HUES48 (cell line): ENCODE data around the gene IGSF9.

ENCODE experiments used
- H3K27ac ChIP-seq: one replicate; pipeline ENCODE4 v1.7.0; 2013; ENCODE audit warnings: low read depth, low read length, inconsistent platforms
- H3K27me3 ChIP-seq: 2 replicates; pipeline ENCODE4 v1.6.1; 2013; ENCODE audit warnings: mild to moderate bottlenecking, low read length; ENCODE audit not compliant: control insufficient read depth, insufficient read depth
- H3K36me3 ChIP-seq: 2 replicates; pipeline ENCODE4 v1.6.1; 2013; ENCODE audit warnings: low read length; ENCODE audit not compliant: control insufficient read depth, insufficient read depth
- H3K4me1 ChIP-seq: 2 replicates; pipeline ENCODE4 v1.6.1; 2013; ENCODE audit warnings: mild to moderate bottlenecking, low read length; ENCODE audit not compliant: control insufficient read depth, insufficient read depth
- H3K4me3 ChIP-seq: 2 replicates; pipeline ENCODE4 v1.5.1; 2013; ENCODE audit warnings: mild to moderate bottlenecking, low read depth, low read length
- H3K9ac ChIP-seq: 2 replicates; pipeline ENCODE4 v1.6.1; 2013; ENCODE audit warnings: mild to moderate bottlenecking, low read depth, low read length, moderate library complexity
- H3K9me3 ChIP-seq: 2 replicates; pipeline ENCODE4 v1.6.1; 2013; ENCODE audit warnings: low read length; ENCODE audit not compliant: control insufficient read depth, insufficient read depth

IGSF9 gene

GRCh38 chr1:159931795-159932173, 13.6 kb downstream of the IGSF9 start:
- peaks cover 3% of the 10 kb centered on the region for H3K4me1 ChIP-seq
- H3K27me3 ChIP-seq, result no peaks in the 10 kb centered on the region
- H3K4me3 ChIP-seq, result no peak overlapping the region
- H3K9me3 ChIP-seq, result no peaks in the 10 kb centered on the region
- no peak overlapping the region for H3K27ac ChIP-seq
- no peak overlapping the region for H3K9ac ChIP-seq
- peaks cover 54% of the 10 kb centered on the region for H3K36me3 ChIP-seq

- Histone ChIP-seq H3K4me3 (no peak overlapping the region), H3K27me3 (no peaks in the 10 kb centered on the region), H3K36me3 (peaks cover 60% of the 10 kb centered on the region), H3K27ac (no peak overlapping the region), H3K9ac (no peak overlapping the region), H3K9me3 (no peaks in the 10 kb centered on the region), H3K4me1 (no peaks in the 10 kb centered on the region; the same call in 1 of the 2 replicates)
These were observed 14.2 kb downstream of the IGSF9 start for GRCh38 chr1:159931101-159931794.

DNA sequence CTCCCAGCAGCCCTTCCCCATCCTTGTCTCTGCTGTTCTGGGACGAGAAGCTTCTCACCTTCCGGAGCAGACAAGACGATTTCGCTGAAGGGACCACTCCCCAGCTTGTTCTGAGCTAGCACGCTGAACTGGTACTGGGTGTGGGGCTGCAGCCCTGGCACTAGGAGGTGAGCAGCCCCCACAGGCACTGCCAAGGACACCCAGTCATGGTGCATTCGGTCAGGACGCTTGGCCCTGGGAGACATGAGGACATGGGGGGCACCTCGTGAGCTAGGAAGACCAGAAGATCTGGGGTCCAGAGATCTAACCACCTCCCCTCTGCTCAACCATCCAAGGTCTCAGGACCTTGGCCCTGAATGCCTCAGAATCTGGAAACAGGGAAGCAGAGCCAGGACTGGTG, 14.8 kb downstream of the IGSF9 start:
- Histone ChIP-seq H3K27me3 (no peaks in the 10 kb centered on the region), H3K4me1 (peaks cover 4% of the 10 kb centered on the region; the same call in 1 of the 2 replicates), H3K27ac (no peak overlapping the region), H3K9ac (no peak overlapping the region), H3K4me3 (no peak overlapping the region), H3K36me3 (peaks cover 60% of the 10 kb centered on the region), H3K9me3 (no peaks in the 10 kb centered on the region)

- Histone ChIP-seq H3K4me1 (peaks cover 6% of the 10 kb centered on the region; the same call in 1 of the 2 replicates), H3K4me3 (no peak overlapping the region), H3K9me3 (no peaks in the 10 kb centered on the region), H3K9ac (no peak overlapping the region), H3K27me3 (no peaks in the 10 kb centered on the region), H3K36me3 (peaks cover 57% of the 10 kb centered on the region), H3K27ac (no peak overlapping the region)
These were observed 15.2 kb downstream of the IGSF9 start for GRCh38 chr1:159930216-159930615.

DNA sequence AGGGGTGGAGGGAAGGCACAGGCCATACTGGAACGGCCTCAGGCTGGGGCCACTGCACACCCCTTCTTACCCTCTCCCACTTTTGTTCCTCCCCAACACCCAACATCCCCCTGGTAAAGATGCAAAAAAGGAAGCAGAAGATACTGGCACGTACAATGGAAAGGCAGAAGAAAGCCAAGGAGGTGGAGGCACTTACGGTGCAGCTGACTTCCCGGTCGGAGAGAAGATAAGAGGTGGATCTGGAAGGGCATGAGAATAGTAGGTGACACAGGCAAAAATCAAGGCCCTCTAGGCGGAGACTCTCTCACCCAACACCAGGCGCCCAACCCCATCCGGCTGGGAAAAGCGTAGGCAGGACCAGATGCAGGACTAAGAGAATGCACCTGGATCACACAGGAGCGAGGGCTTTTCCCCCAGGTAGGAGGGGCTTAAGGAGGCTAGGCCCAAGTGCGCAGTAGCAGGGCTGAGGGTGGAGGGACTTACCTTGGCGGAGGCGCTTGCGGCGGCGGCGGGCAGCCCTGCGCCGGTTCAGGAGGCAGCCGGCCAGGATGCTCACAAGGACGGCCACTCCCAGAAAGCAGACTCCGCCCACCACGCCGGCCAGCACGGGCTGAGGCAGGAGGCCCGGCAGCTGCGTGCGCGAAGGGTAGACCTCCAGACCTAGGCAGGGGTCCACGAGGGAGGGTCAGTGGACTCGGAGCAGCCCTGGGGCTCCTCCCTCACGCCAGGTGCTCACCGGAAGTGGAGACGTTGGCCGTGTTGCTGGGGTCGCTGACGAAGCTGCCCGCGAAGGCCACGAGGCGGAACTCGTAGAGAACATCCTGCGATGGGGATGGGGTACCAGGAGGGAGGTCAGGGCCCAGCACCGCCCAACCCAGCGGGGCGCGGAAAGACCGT, 16.0 kb downstream of the IGSF9 start:
- H3K9ac ChIP-seq, result no peak overlapping the region
- no peak overlapping the region for H3K27ac ChIP-seq
- peaks cover 6% of the 10 kb centered on the region; the same call in 1 of the 2 replicates for H3K4me1 ChIP-seq
- H3K27me3 ChIP-seq, result peaks cover 8% of the 10 kb centered on the region
- H3K4me3 ChIP-seq, result no peak overlapping the region
- no peaks in the 10 kb centered on the region for H3K9me3 ChIP-seq
- H3K36me3 ChIP-seq, result peaks cover 49% of the 10 kb centered on the region

- Histone ChIP-seq H3K4me3 (no peak overlapping the region), H3K9ac (no peak overlapping the region), H3K27me3 (peaks cover 16% of the 10 kb centered on the region), H3K9me3 (no peaks in the 10 kb centered on the region), H3K36me3 (peaks cover 44% of the 10 kb centered on the region), H3K4me1 (peaks cover 10% of the 10 kb centered on the region), H3K27ac (no peak overlapping the region)
These were observed 16.8 kb downstream of the IGSF9 start for GRCh38 chr1:159928491-159929050.

DNA sequence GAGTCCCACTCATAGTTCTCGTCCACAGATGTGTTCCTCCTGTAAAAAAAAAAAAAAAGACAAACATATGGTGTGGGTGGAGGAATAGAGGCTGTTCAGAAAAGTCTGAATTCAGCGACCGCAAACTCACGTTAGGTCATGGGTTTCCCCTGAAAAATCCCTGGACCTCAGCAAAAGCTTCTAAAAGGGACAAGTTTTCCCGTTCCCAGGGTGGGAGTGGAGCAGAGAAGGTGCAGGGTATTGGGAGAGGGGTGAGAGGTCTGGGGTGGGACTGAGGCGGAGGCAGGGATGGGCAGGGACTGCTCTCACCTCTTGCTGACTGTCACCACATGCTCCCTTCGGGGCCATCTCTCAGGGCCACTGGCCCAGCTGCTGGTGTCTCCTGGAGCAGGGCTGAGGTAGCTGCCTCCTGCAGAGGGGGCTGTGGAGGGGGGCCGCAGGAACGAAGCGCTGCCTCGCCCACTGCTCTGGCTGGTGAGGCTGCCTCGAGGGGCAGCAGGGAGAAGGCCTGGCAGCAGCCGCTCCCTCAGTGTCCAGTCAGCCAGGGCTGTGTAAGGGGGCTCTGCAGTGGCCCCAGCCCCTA, 17.5 kb downstream of the IGSF9 start:
- Histone ChIP-seq H3K4me3 (no peak overlapping the region), H3K27me3 (peaks cover 18% of the 10 kb centered on the region)

DNA sequence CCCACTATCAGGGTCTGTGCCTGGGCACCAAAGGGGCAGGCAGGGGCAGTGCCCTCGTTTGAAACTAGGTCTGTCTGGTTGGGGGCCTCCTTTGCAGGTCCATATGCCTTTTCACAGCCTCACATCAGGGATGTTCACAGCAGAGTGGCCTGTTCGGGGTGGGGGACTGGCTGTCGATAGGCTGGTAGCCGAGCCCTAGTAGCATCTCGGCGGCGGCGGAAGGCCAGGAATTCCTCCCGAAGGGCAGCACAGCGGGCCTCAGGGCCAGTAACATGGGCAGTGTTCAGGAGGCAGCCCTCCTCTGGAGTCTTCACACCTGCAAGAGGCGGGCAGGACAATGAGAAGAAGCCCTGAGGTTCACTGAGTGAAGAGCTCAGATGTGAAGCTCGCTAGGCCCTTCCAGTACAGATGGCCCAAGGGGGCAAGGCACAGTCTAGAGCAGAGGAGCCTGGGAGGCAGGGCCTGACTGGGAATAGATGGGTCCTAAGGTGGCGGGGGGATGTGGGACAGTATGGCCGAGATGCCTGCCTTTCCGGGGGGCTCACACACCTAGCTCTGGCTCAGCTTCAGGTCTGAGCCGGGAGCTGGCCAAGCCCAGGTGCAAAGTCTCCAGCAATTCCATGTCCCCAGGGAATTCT, 18.1 kb downstream of the IGSF9 start:
- peaks cover 42% of the 10 kb centered on the region for H3K36me3 ChIP-seq
- H3K9me3 ChIP-seq, result no peaks in the 10 kb centered on the region
- H3K27ac ChIP-seq, result no peak overlapping the region
- no peak overlapping the region for H3K9ac ChIP-seq
- H3K27me3 ChIP-seq, result peaks cover 18% of the 10 kb centered on the region
- peaks cover 20% of the 10 kb centered on the region for H3K4me1 ChIP-seq
- no peak overlapping the region for H3K4me3 ChIP-seq

More for the DNA sequence above, 17.5 kb downstream of the IGSF9 start:
- H3K27ac ChIP-seq, result no peak overlapping the region
- no peak overlapping the region for H3K9ac ChIP-seq
- peaks cover 16% of the 10 kb centered on the region for H3K4me1 ChIP-seq
- no peaks in the 10 kb centered on the region for H3K9me3 ChIP-seq
- H3K36me3 ChIP-seq, result peaks cover 42% of the 10 kb centered on the region

GRCh38 chr1:159925719-159926078, 19.7 kb downstream of the IGSF9 start:
- Histone ChIP-seq H3K9me3 (no peaks in the 10 kb centered on the region), H3K36me3 (peaks cover 29% of the 10 kb centered on the region), H3K9ac (no peak overlapping the region), H3K4me1 (peaks cover 20% of the 10 kb centered on the region), H3K27me3 (peaks cover 18% of the 10 kb centered on the region), H3K27ac (peak overlapping the region; percentile 63), H3K4me3 (peak overlapping the region; percentile 66)

DNA sequence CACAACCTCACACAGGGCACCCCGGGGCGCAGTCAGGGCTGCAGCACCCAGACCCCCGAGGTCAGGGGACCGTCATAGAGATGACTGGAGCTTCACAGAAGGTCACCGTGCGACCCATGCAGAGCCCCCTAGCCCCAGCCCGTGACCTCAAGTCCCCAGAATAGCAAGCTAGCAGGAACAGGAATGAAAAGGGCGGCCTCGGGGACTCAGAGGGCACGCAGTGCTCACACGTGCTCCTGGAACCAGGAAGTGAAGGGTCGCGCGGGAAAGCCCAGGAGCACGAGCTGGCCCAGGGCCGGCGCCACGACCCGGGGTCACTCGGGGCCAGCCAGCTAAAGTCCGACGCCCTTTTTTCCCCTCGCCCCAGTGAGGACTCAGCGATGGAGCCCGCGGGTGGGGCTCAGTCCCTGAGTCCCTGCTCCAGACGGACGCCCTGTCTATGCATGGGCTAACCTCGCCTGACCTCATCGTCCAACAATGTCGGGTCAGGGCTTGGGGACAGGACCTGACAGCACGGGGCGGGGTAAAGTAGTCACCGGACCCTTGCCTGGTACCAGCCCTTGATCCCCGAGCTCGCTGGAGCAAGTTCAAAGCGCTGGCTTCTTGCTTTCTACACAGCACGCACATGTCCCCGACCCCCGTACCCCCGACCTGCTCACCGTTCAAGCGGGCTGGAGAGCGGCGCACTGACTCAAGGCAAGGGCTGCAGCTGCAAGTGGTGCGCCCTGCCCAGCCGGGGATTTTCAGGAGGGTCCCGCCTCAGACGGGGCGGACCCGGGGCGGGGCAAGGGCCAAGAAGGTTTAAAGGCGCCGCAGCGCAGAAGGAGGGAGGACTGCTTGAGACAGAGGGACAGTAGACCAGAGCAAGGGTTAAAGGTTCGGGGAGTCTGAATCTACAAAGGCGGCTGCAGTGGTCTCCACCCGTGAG, 20.4 kb downstream of the IGSF9 start, which contains the start of gene TAGLN2:
TSS of gene TAGLN2 (minus strand) at position 717 of the 928 bp plus-strand sequence. CDS start 4,998 bp downstream, outside the sequence.
- peak within 1 kb of the TSS; percentile 91 for H3K27ac ChIP-seq
- H3K4me3 ChIP-seq, result peak within 1 kb of the TSS; percentile 66
- H3K4me1 ChIP-seq, result peaks cover 20% of the 10 kb centered on the region
- H3K27me3 ChIP-seq, result peaks cover 18% of the 10 kb centered on the region
- H3K36me3 ChIP-seq, result peaks cover 30% of the 10 kb centered on the region
- peak within 1 kb of the TSS; percentile 68 for H3K9ac ChIP-seq
- no peaks in the 10 kb centered on the region for H3K9me3 ChIP-seq
